OCI-LY7 (cell line): ENCODE results near the gene ZFR2. TPM values are rescaled to one million over a fixed set of nuclear protein-coding genes. Genes with fewer than 3 reads are reported as not detected.

Source experiments
- BruUV-seq: library from RNA; stranded (reverse); fragments of 400-500 nt; replicated peaks from 2 replicates; lab custom pipeline; 2021; lab: Mats Ljungman, UMichigan
- CTCF ChIA-PET: fragments of 300-600 bp; sonication (Branson Sonifier 250); formaldehyde crosslinking; loops from one replicate; lab custom pipeline; 2022; ENCODE audit warnings: antibody characterized with exemption; ENCODE audit not compliant: unreplicated experiment; lab: Charles Lee
- POLR2A ChIA-PET: fragments of 300-600 bp; sonication (Branson Sonifier 250); formaldehyde crosslinking; loops from one replicate; lab custom pipeline; 2022; ENCODE audit warnings: antibody characterized with exemption; lab: Charles Lee
- DNase-seq: peaks from one replicate; pipeline ENCODE4 v3.0.0-alpha.2; 2015; ENCODE audit warnings: low spot score
- H2AFZ ChIP-seq: fragments of 200-600 bp; sonication (generic), shearing (Covaris generic); 2 replicates; pipeline ENCODE4 v1.6.1; 2014; ENCODE audit warnings: mild to moderate bottlenecking, antibody characterized with exemption, low read length, moderate library complexity
- H3K27ac ChIP-seq: fragments of 200-600 bp; sonication (generic); 2 replicates; pipeline ENCODE4 v1.5.1; 2014; ENCODE audit warnings: mixed run types, low read depth, mild to moderate bottlenecking, moderate library complexity, low read length, inconsistent platforms; ENCODE audit not compliant: poor library complexity, severe bottlenecking
- H3K36me3 ChIP-seq: fragments of 200-600 bp; sonication (generic); 2 replicates; pipeline ENCODE4 v1.6.1; 2014; ENCODE audit warnings: mild to moderate bottlenecking, antibody characterized with exemption, low read length, moderate library complexity, mixed read lengths; ENCODE audit not compliant: insufficient read depth
- H3K4me1 ChIP-seq: fragments of 200-600 bp; sonication (generic); 2 replicates; pipeline ENCODE4 v1.5.1; 2014; ENCODE audit warnings: mild to moderate bottlenecking, low read length; ENCODE audit not compliant: insufficient read depth, poor library complexity, severe bottlenecking
- H3K4me2 ChIP-seq: fragments of 200-600 bp; sonication (generic); 2 replicates; pipeline ENCODE4 v1.6.1; 2014; ENCODE audit warnings: mild to moderate bottlenecking, low read length
- H3K4me3 ChIP-seq: fragments of 200-600 bp; sonication (generic); 2 replicates; pipeline ENCODE4 v1.5.1; 2014; ENCODE audit warnings: mild to moderate bottlenecking, low read depth, low read length; ENCODE audit not compliant: poor library complexity, severe bottlenecking
- H3K79me2 ChIP-seq: fragments of 200-600 bp; sonication (generic); 2 replicates; pipeline ENCODE4 v1.6.1; 2016; ENCODE audit warnings: low read depth, mild to moderate bottlenecking, low read length, moderate library complexity, mixed read lengths; ENCODE audit not compliant: insufficient read depth
- H3K9me2 ChIP-seq: fragments of 200-600 bp; sonication (generic); 2 replicates; pipeline ENCODE4 v1.6.1; 2016; ENCODE audit warnings: mild to moderate bottlenecking, low read length, mixed read lengths; ENCODE audit not compliant: insufficient read depth
- H3K9me3 ChIP-seq: fragments of 200-600 bp; sonication (generic); 2 replicates; pipeline ENCODE4 v1.6.1; 2014; ENCODE audit warnings: mild to moderate bottlenecking, mixed run types, low read length, mixed read lengths
- H4K20me1 ChIP-seq: fragments of 200-600 bp; sonication (generic); 2 replicates; pipeline ENCODE4 v1.6.1; 2014; ENCODE audit warnings: mild to moderate bottlenecking, antibody characterized with exemption, low read length, moderate library complexity, mixed read lengths; ENCODE audit not compliant: insufficient read depth
- EZH2phosphoT487 ChIP-seq: fragments of 200-600 bp; sonication (generic); IDR thresholded peaks from 2 replicates; pipeline ENCODE4 v1.6.1; 2018; ENCODE audit warnings: low read depth, borderline replicate concordance, mild to moderate bottlenecking, mixed run types, antibody characterized with exemption, low read length, moderate library complexity, mixed read lengths
- intact Hi-C: fragments of 100-400 bp; cut with micrococcal nuclease; formaldehyde crosslinking; loops from one replicate; pipeline ENCODE4 v1.10.0; 2022; ENCODE audit not compliant: unreplicated experiment
- total RNA-seq, 2 experiments: library from RNA; depleted of rRNA in 1 of 2; stranded (reverse); fragments of >200 nt in 1 of 2; shearing (Covaris generic) in 1 of 2; gene quantifications; 2 replicates each; pipeline ENCODE4 v1.2.3, GENCODE V29; 2014 to 2022
- TF ChIP-seq, protein P1 (sequence below): fragments of 200-600 bp; sonication (generic); conservative IDR thresholded peaks from 2 replicates; pipeline ENCODE4 v1.5.1; 2014; ENCODE audit warnings: mild to moderate bottlenecking, antibody characterized with exemption, low read length, moderate library complexity, mixed read lengths

The ZFR2 gene
- total RNA-seq, 2 experiments from 2014 or later, result not detected

DNA sequence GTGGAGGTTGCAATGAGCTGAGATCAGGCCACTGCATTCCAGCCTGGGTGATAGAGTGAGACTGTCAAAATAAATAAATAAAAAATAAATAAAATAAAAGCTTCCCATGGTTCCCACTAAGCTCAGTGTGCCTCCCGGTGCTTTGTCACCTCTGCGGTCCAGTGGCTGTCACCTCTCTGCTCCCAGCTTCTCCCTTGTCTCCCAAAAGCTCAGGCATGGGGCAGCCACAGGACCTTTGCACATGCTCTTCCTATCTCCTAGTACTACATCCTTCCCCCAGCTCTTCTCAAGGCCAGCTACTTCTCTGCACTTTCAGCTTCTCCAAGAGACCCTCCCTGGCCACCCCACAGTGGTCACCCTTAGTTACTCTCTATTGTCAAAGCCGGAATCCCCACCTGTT lies 75.0 kb downstream of the ZFR2 start:
- Histone ChIP-seq H3K79me2 (no peaks in the 10 kb centered on the region), H4K20me1 (no peaks in the 10 kb centered on the region), H3K27ac (no peak overlapping the region), H3K4me2 (no peak overlapping the region), H3K9me3 (no peaks in the 10 kb centered on the region), H3K36me3 (no peaks in the 10 kb centered on the region), H3K9me2 (no peaks in the 10 kb centered on the region), H3K4me3 (no peak overlapping the region), H2AFZ (no peak overlapping the region), H3K4me1 (no peaks in the 10 kb centered on the region)
- ChIA-PET POLR2A (interaction anchor here (1.2 kb wide), 1 partner anchor 31 kb away, joined by 3 read pairs; the partner anchor contains the start of gene MRPL54), CTCF (no interaction called here)
- BruUV-seq, result no TSS peak
- TF ChIP-seq, protein P1, sequence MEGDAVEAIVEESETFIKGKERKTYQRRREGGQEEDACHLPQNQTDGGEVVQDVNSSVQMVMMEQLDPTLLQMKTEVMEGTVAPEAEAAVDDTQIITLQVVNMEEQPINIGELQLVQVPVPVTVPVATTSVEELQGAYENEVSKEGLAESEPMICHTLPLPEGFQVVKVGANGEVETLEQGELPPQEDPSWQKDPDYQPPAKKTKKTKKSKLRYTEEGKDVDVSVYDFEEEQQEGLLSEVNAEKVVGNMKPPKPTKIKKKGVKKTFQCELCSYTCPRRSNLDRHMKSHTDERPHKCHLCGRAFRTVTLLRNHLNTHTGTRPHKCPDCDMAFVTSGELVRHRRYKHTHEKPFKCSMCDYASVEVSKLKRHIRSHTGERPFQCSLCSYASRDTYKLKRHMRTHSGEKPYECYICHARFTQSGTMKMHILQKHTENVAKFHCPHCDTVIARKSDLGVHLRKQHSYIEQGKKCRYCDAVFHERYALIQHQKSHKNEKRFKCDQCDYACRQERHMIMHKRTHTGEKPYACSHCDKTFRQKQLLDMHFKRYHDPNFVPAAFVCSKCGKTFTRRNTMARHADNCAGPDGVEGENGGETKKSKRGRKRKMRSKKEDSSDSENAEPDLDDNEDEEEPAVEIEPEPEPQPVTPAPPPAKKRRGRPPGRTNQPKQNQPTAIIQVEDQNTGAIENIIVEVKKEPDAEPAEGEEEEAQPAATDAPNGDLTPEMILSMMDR, result no peak
- intact Hi-C loops, result no loop called here
- no peak for DNase-seq

DNA sequence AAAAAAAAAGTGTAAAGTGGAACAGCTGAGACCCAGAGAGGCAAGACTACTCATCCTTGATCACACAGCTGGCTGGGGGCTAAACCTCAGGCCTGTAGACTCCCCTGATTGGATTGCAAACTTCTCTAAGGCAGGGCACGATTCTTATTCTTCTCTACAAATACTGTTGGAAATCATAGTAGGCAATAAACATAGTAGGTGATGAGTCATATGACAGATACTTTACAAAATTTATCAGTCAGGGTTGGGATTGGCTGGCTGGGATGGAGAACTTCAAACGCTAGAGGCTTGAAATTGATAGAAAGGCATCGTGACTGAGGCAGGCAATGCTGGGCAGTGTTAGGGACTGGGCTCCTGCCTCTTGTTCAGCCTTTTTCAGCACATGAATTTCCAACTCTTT lies 76.7 kb downstream of the ZFR2 start:
- BruUV-seq, result no TSS peak
- Histone ChIP-seq H3K4me1 (no peaks in the 10 kb centered on the region), H2AFZ (no peak overlapping the region), H3K9me3 (no peaks in the 10 kb centered on the region), H3K4me2 (no peak overlapping the region), H3K4me3 (no peak overlapping the region), H3K9me2 (no peaks in the 10 kb centered on the region), H3K79me2 (no peaks in the 10 kb centered on the region), H4K20me1 (no peaks in the 10 kb centered on the region), H3K36me3 (no peaks in the 10 kb centered on the region), H3K27ac (no peak overlapping the region)
- ChIA-PET CTCF (no interaction called here), POLR2A (no interaction called here)
- no peak for DNase-seq
- TF ChIP-seq EZH2phosphoT487, result no peak
- TF ChIP-seq, protein P1, result no peak
- intact Hi-C loops, result no loop called here

DNA sequence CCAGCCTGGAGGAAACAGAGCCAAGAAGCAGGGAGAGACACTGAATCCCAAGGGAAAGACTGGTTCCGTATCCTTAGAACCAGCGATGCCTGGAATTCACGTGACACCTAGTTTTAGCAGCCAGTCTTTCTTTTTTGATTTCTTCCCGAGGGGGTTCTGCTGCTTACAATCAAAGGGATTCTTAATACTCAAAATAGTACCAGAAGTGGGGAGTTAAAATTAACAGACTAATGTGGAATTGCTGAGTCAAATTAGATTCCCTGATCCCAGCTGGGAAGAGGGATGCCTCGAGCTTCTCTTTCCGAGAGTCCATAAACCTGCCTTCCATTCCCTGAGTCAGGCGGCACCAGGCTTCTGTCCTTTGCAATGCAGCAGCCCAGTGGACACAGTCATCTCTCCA lies 77.9 kb downstream of the ZFR2 start:
- H3K79me2 ChIP-seq, result no peaks in the 10 kb centered on the region
- no TSS peak for BruUV-seq
- CTCF ChIA-PET, result no interaction called here
- H3K9me3 ChIP-seq, result no peaks in the 10 kb centered on the region
- DNase-seq, result no peak
- no peaks in the 10 kb centered on the region for H3K36me3 ChIP-seq
- H2AFZ ChIP-seq, result no peak overlapping the region
- no peaks in the 10 kb centered on the region for H3K4me1 ChIP-seq
- no peaks in the 10 kb centered on the region for H4K20me1 ChIP-seq
- H3K4me2 ChIP-seq, result no peak overlapping the region
- H3K9me2 ChIP-seq, result no peaks in the 10 kb centered on the region
- H3K4me3 ChIP-seq, result no peak overlapping the region
- POLR2A ChIA-PET, result no interaction called here
- no peak overlapping the region for H3K27ac ChIP-seq
- intact Hi-C loops, result no loop called here
- TF ChIP-seq EZH2phosphoT487, result no peak
- TF ChIP-seq, protein P1, result no peak
